Ascending aorta (tissue), 2 donors: Measurements from ENCODE around the gene ATP6V0C. TPM values are rescaled to one million over a fixed set of nuclear protein-coding genes. Genes with fewer than 3 reads are reported as not detected.
"Not testable (repeated sequence)": the region's sequence is repeated elsewhere in the genome, so short reads cannot be mapped to it uniquely, and the experiment has no call there.

Experiments
- DNase-seq, 2 donors: peaks; one replicate each; pipeline ENCODE4 v3.0.0-alpha.2; 2019; ENCODE audit warnings: low spot score in 2 of 2
- H3K27ac ChIP-seq, 2 donors: fragments of 200-600 bp; sonication (generic); one replicate each; pipeline ENCODE4 v1.5.1; 2016 to 2017; ENCODE audit warnings: mild to moderate bottlenecking in 1 of 2
- H3K27me3 ChIP-seq: fragments of 200-600 bp; sonication (generic); one replicate; pipeline ENCODE4 v1.5.1; 2017
- H3K36me3 ChIP-seq, 2 donors: fragments of 200-600 bp; sonication (generic); one replicate each; pipeline ENCODE4 v1.5.1; 2016
- H3K4me1 ChIP-seq, 2 donors: fragments of 200-600 bp; sonication (generic); one replicate each; pipeline ENCODE4 v1.5.1; 2016 to 2017; ENCODE audit warnings: mild to moderate bottlenecking in 1 of 2
- H3K4me3 ChIP-seq, 2 donors: fragments of 200-600 bp; sonication (generic); one replicate each; pipeline ENCODE4 v1.5.1; 2016 to 2017; ENCODE audit warnings: mild to moderate bottlenecking in 1 of 2
- H3K9me3 ChIP-seq, 2 donors: fragments of 200-600 bp; sonication (generic); one replicate each; pipeline ENCODE4 v1.5.1; 2016
- CTCF ChIP-seq, 3 experiments: fragments of 200-600 bp in 2 of 3; fragments of 450-650 bp in 1 of 3; sonication (generic) in 2 of 3; IDR thresholded peaks; one replicate each; pipeline ENCODE4 v1.5.1; 2016 to 2019; ENCODE audit warnings: antibody characterized with exemption in 3 of 3, mild to moderate bottlenecking in 1 of 3, moderate library complexity in 1 of 3
- intact Hi-C: fragments of 100-400 bp; cut with DNase I; formaldehyde crosslinking; loops from one replicate; pipeline ENCODE4 v1.15.1; 2023
- total RNA-seq: library from RNA; depleted of rRNA; stranded (reverse); fragments of >200 nt; gene quantifications from one replicate; pipeline ENCODE4 v1.1.0, GENCODE V29; 2016

The ATP6V0C gene
- total RNA-seq, 1 donor from 2014 or later: 91.9 TPM

GRCh38 chr16:2535625-2536013 lies 21.9 kb downstream of the ATP6V0C start:
- no peaks in the 10 kb centered on the region for H3K36me3 ChIP-seq
- intact Hi-C loops: loop anchor here (10.0 kb wide), 3 partner anchors 379 to 619 kb away; partner anchors contain the start of genes FLYWCH1, HCFC1R1, THOC6 and TNFRSF12A

GRCh38 chr16:2537451-2538379 lies 24.0 kb downstream of the ATP6V0C start, which contains the start of gene PDPK1:
Gene PDPK1, plus strand, starts transcription at chr16:2538021. Its CDS starts 92 bp downstream, at chr16:2538113.
- H3K27ac ChIP-seq: peak within 1 kb of the TSS; percentile 75 to 82
- DNase-seq: peak; percentile 80 to 96
- peaks cover 7 to 25% of the 10 kb centered on the region in 2 donors for H3K4me1 ChIP-seq
- no peaks in the 10 kb centered on the region for H3K9me3 ChIP-seq
- H3K27me3 ChIP-seq: no peaks in the 10 kb centered on the region
- intact Hi-C loops: loop anchor here (1.0 to 10.0 kb wide), 4 partner anchors 314 to 617 kb away; partner anchors contain the start of genes E4F1, FLYWCH1, HCFC1R1 and THOC6
- peak within 1 kb of the TSS; percentile 82 to 83 for H3K4me3 ChIP-seq
- no peaks in the 10 kb centered on the region for H3K36me3 ChIP-seq
- no peak for TF ChIP-seq CTCF (IDR thresholded peaks at IDR 0.05)

More at GRCh38 chr16:2535625-2536013, 21.9 kb downstream of the ATP6V0C start:
- Histone ChIP-seq H3K27me3 (no peaks in the 10 kb centered on the region), H3K4me1 (peaks cover 7 to 32% of the 10 kb centered on the region in 2 donors), H3K9me3 (no peaks in the 10 kb centered on the region), H3K27ac (peak overlapping the region; percentile 25 to 44), H3K4me3 (no peak overlapping the region)
- peak in 1 of 2 donors; percentile 80 for DNase-seq
- TF ChIP-seq CTCF (IDR thresholded peaks at IDR 0.05): no peak

- H3K4me1 ChIP-seq: peaks cover 7 to 23% of the 10 kb centered on the region in 2 donors
- intact Hi-C loops: loop anchor here (10.0 kb wide), 3 partner anchors 375 to 615 kb away; partner anchors contain the start of genes FLYWCH1, HCFC1R1, THOC6 and TNFRSF12A
Measured at GRCh38 chr16:2539192-2539844, 25.6 kb downstream of the ATP6V0C start.

GRCh38 chr16:2539845-2540458 lies 26.2 kb downstream of the ATP6V0C start:
- Histone ChIP-seq H3K4me3 (peak overlapping the region in 1 of 2 donors; percentile 15), H3K4me1 (peaks cover 7 to 23% of the 10 kb centered on the region in 2 donors)
- not testable (repeated sequence) for H3K27me3 ChIP-seq, H3K9me3 ChIP-seq, H3K27ac ChIP-seq, DNase-seq, H3K36me3 ChIP-seq
- intact Hi-C loops: loop anchor here (10.0 kb wide), 3 partner anchors 375 to 615 kb away; partner anchors contain the start of genes FLYWCH1, HCFC1R1, THOC6 and TNFRSF12A
- TF ChIP-seq CTCF (IDR thresholded peaks at IDR 0.05): peak in 1 of 3 experiments; percentile 40

More at GRCh38 chr16:2539192-2539844, 25.6 kb downstream of the ATP6V0C start:
- DNase-seq, H3K9me3 ChIP-seq, H3K36me3 ChIP-seq, H3K27ac ChIP-seq, H3K27me3 ChIP-seq: not testable (repeated sequence)
- H3K4me3 ChIP-seq: peak overlapping the region in 1 of 2 donors; percentile 83

GRCh38 chr16:2540912-2541311 lies 27.2 kb downstream of the ATP6V0C start:
- DNase-seq, H3K27ac ChIP-seq, intact Hi-C loops, H3K27me3 ChIP-seq, H3K9me3 ChIP-seq, H3K4me3 ChIP-seq, H3K36me3 ChIP-seq: not testable (repeated sequence)
- H3K4me1 ChIP-seq: peaks cover 7 to 23% of the 10 kb centered on the region in 2 donors

- H3K27me3 ChIP-seq, H3K36me3 ChIP-seq, intact Hi-C loops, H3K9me3 ChIP-seq, H3K4me3 ChIP-seq, H3K27ac ChIP-seq: not testable (repeated sequence)
- peaks cover 7 to 19% of the 10 kb centered on the region in 2 donors for H3K4me1 ChIP-seq
- DNase-seq: peak in 1 of 2 donors; percentile 51
Measured at GRCh38 chr16:2541409-2541808, 27.7 kb downstream of the ATP6V0C start.

GRCh38 chr16:2543771-2544170 lies 30.0 kb downstream of the ATP6V0C start:
- DNase-seq, H3K36me3 ChIP-seq, intact Hi-C loops, H3K27ac ChIP-seq, H3K9me3 ChIP-seq, H3K27me3 ChIP-seq, H3K4me3 ChIP-seq: not testable (repeated sequence)
- peaks cover 7 to 19% of the 10 kb centered on the region in 2 donors for H3K4me1 ChIP-seq

- H3K4me3 ChIP-seq, H3K9me3 ChIP-seq, H3K36me3 ChIP-seq, H3K27ac ChIP-seq, intact Hi-C loops, DNase-seq, H3K4me1 ChIP-seq, H3K27me3 ChIP-seq: not testable (repeated sequence)
Measured at GRCh38 chr16:2550283-2550878, 36.6 kb downstream of the ATP6V0C start.

- H3K36me3 ChIP-seq, H3K27ac ChIP-seq, H3K4me1 ChIP-seq, H3K27me3 ChIP-seq, intact Hi-C loops, H3K4me3 ChIP-seq, H3K9me3 ChIP-seq: not testable (repeated sequence)
- peak in 1 of 2 donors; percentile 54 for DNase-seq
Measured at GRCh38 chr16:2551420-2551889, 37.7 kb downstream of the ATP6V0C start.
